GM21825 (cell line): ENCODE data around the gene P3R3URF.

Source experiments
- ATAC-seq: cut with Tn5 transposase; IDR thresholded peaks from one replicate; pipeline ENCODE4 v1.9.1; 2021; ENCODE audit warnings: mild to moderate bottlenecking, moderate library complexity; ENCODE audit not compliant: unreplicated experiment

The P3R3URF gene

DNA sequence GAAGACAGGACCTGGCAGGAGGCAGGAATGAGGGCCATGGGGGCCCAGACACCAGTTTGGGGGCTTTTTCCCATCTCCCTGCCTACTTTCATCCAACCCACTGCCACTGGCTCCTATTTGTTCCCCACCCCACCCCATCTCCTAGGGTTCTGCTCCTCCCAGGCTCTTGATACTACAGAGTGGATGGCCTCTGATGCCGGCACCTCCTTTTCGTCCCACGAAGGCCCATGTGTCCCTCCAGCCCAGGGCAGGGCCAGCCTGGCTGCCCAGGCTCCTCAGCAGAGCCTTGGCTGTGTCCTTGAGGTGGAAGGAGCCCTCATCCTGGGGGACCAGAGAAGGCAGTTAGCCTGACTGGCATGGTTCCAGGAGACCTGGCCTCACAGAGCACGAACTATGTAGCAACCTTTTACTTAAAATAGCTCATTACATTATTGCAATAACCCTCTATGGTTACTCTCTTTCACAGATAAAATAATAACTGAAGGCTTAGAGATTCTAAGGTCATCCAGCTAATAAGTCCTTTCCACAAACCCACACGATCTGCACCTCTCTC is 18.4 kb upstream of the P3R3URF start:
- no peak for ATAC-seq

DNA sequence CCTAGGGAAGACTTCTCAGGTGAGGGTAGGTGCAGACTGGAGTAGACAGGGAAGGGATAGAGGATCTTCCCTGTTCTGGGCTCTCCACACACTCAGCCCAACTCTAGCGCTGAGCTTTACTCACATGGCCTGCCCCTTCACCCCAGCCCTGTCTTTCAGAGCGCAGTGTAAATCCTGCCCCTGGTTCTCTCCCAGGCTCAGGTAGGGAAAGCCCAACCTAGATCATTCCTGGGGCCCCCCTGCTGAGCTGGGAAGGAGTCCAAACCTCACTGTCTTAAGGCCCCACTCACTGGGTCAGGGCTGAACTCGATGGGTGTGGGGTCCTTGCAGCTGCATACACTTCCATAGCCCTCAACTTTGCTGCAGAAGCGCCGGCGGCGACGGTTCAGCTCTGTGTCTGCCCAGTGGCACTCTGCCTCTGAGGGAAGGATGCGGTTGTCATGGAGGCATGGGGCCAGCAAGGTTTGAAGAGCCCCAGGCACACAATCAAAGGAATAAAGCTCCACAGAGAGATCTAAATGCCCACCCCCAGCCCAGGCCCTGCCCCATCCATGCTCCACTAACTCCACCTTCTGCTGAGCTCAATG is 17.8 kb upstream of the P3R3URF start:
- ATAC-seq = no peak

DNA sequence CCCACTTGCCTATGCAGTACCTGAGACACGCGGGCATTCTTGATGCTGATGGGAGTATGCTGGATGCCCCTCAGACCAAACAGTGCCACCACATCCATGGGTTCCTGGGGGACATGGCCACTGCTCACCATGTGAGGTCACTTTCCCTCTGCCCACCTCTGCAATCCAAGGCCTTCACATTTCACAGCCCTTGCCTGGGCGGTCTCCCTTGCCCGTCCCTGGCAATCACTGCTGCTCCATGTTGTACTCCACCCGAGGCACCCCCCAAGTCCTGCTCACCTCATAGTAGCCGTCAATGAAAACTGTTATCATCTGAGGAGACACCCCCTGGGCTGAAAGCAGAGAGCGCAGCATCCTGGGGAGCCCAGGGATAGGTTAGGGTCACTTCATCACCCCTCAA is 17.0 kb upstream of the P3R3URF start:
- ATAC-seq = no peak

DNA sequence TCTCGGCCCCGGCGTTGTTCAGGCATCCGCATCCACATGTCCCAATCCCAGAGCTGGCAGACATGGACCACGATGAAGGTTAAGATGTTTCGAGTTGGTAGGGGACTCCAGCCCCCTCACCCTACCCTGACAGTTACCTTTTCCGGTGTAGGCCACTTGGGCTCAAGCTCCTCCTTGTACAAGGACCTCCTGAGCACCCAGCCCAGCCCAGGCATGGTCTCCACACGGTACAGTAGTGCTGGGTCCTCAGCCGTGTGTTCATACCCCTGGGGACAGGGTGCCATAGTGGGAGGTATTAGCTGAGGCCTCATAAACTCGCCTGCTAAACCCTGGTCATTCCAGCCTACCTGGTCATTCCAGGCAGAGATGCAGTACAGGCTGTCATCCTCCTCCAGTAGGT is 15.9 kb upstream of the P3R3URF start:
- ATAC-seq = no peak

DNA sequence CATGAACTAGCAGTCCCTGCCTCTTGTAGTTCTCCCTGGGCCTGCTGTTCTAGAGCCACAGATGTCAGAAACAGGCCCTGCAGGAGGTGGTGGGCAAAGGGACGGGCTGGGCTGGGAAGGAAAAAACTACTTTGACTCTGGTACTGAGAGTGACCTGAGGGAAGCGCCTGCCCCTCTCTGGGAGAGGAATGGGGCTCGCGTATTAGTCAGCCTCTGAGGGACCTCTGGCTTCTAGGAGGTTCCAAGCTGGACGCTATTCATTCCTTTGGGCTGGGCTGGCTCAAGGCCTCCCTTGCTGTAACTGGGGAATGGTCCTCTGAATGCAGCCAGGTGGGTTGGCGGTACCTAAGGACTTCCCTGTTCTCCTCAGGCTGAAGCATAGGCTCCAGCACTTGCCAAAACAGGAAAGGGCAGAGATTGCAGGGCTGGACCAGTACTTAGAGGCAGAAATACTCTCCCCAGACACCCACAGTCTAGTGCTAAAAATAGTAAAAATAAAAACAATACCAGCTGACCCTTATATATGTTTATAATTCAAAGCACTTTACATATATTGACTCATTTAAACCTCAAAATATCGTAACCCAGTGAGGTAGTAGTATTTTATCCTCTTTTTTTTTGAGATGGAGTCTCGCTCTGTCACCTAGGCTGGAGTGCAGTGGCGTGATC is 14.9 kb upstream of the P3R3URF start:
- no peak for ATAC-seq

DNA sequence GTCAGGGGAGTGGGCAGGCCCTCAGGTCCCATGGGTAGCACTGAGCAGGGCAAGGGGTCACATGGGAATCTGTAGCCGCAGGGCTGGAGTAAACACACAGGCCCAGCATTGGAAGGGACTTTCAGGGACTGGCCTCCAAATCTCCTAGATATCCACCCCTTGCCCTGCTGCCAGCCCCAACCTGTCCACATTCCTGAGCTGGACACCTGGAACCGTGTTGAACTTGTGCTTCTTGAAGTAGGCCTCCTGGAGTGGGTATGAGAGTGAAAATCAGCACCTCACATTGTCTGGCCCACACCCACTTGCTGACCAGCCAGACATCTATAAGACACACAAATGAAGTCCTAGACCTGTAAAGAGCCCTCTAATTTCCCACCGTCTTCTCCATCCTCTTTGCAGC is 14.3 kb upstream of the P3R3URF start:
- ATAC-seq = no peak

DNA sequence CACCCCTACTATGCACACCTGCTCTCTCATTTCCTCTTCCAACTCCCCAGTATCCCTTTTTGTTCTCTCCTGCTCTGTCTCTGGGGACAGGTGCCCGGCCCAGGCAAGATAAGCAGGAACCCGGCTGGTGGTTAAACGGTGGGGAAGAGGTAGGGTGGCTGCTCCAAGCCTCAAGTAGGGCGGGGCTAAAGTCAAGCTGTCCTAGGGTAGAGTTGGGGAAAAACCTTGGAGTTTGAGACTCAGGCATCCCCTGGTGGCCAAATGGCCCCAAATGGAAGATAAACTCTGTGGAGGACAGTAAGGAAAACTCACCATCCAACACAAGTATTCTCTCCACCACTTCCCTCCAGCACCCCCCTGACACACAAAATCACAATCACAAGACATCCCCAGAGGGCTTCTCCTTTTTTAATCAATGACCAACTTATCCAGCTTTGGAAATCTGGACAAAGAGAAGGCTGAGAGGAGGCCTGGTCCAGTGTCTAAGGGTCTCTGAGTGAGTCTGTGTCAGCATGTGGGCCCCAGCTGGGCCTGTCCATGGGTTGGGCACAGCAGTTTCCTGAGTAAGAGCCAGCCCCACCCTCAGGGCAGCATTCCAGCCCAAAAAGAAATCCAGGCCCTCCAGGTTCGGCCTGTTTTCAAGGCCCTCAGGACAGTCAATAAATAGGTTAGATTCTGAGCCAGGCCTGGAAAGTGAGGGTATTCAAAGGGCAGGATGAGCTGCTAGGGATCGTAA is 12.2 kb upstream of the P3R3URF start:
- ATAC-seq = no peak

DNA sequence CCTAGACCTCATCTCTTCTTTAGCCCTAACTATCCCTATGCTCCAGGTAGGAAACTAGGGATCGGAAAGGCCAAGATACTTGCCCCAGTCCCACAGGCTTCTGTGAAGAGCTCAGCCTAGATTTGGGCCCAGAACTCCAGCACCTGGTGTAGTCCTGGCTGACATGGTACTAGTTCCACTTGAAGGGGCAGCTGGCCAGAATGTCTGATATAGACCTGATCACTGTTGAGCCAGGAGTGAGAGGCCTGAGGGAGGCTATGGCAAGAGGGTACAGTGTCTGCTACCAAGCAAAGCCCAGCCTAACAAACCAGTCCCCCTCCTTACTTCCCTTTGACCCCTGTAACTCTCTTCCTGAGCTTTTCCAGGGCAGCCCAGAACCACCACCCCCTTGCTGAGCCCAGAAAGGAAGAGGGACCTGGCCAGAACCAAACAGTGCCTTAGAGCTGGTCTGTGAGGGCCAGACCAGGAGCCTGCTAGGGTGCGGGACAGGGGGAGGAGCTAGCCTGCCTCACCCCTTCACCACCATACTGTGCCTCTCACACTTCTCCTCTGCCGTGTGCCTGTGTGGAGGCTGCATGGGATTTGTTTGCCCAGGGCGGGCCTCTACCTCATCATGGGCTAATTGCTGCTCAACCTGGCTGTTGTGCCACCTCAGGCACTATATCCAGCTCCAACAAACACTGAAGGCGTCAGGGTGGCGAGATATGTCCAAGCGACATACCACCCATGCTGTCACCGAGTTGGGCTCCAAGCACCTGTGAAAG is 11.0 kb upstream of the P3R3URF start:
- no peak for ATAC-seq

DNA sequence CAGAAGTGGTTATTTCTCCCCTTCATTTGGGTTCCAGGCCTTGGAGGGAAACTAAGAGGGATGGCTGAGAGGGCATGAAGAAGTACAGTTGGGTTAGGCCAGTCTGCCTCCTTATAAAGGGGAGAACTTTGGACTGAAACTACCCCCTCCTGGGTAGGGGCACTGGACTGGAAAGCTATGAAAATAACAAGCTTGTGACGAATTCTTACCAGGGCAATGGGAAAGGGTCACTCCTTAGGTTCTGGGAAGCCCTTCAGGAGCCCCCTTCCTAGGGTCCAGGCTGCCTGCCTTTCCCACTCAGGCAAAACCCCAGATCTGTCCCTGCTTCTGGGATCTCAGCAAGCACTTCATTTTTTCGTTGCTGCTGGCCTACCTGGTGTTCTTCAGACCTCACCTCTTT is 9.8 kb upstream of the P3R3URF start:
- no peak for ATAC-seq

DNA sequence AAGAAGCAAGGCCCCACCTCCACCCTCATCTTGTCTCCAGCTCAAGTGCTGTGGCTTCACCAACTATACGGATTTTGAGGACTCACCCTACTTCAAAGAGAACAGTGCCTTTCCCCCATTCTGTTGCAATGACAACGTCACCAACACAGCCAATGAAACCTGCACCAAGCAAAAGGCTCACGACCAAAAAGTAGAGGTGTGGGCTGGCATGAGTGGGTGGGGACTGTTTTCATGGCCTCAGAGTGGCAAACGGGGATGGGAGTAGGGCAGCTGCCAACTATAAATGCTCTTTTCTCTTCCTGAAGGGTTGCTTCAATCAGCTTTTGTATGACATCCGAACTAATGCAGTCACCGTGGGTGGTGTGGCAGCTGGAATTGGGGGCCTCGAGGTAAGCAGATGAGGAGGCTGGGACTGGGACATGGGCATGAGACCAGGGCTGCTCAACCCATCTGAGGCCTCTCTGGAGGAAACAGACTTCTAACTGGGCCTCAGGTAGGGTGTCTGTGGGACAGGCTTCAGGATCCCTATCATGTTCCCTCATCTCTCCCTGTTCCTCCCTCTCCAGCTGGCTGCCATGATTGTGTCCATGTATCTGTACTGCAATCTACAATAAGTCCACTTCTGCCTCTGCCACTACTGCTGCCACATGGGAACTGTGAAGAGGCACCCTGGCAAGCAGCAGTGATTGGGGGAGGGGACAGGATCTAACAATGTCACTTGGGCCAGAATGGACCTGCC is 8.8 kb upstream of the P3R3URF start:
- no peak for ATAC-seq

DNA sequence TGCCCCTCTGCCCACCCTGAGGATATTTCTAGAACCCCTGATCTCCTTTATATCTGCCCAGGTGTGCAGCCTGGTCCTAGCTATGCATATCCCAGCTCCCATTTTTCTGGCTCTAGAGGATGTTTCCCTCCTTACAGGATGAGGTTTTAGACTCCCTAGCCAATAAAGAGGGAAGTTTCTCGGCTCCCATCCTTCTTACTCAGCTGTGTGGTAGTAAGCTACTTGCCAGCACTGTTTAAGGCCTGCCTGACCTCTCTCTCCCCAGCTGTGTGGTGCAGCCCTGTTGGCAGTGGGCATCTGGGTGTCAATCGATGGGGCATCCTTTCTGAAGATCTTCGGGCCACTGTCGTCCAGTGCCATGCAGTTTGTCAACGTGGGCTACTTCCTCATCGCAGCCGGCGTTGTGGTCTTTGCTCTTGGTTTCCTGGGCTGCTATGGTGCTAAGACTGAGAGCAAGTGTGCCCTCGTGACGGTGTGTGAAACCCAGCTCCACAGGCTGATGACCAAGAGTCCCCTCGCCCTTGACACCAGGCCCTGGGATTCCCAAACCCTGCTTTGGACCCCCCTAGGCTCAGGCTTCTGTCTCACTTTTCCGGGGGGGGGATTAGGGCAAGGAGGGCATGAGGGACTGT is 7.8 kb upstream of the P3R3URF start:
- no peak for ATAC-seq

DNA sequence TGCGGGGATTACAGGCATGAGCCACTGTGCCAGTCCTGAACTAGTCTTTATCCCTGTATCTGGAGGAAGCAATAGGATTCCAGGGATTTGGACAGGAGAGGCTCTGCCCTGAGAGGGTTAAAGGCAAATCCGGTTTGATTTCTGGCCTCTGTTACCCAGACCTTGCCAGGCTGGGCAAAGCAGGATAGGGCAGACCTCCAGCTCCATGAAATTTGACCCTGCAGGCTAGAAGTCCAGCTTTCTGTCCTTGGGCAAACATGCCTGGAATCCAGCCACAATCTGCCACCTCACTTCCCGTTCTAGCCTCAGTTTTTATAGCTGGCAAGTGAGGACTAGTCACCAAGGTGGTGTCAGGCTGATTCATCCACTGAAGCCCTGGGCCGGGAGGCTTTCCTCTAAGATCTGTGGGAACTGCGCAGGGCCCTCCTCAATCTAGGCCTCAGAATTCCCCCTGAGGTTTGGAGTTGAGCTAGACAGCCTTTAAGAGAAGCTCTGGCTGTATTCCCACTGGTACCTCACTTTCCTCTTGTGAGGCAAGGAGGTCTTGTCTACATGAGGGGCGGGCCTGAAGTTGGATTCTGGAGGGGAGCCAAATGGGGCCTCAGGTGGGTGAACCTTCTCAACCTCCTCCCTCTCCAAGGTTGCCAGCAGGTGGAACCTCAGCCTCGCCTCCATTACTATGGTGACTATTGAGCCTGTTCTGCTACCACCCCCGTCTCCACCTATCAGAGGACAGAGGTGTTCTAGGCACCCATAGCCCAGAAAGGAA is 7.0 kb upstream of the P3R3URF start:
- ATAC-seq = no peak

DNA sequence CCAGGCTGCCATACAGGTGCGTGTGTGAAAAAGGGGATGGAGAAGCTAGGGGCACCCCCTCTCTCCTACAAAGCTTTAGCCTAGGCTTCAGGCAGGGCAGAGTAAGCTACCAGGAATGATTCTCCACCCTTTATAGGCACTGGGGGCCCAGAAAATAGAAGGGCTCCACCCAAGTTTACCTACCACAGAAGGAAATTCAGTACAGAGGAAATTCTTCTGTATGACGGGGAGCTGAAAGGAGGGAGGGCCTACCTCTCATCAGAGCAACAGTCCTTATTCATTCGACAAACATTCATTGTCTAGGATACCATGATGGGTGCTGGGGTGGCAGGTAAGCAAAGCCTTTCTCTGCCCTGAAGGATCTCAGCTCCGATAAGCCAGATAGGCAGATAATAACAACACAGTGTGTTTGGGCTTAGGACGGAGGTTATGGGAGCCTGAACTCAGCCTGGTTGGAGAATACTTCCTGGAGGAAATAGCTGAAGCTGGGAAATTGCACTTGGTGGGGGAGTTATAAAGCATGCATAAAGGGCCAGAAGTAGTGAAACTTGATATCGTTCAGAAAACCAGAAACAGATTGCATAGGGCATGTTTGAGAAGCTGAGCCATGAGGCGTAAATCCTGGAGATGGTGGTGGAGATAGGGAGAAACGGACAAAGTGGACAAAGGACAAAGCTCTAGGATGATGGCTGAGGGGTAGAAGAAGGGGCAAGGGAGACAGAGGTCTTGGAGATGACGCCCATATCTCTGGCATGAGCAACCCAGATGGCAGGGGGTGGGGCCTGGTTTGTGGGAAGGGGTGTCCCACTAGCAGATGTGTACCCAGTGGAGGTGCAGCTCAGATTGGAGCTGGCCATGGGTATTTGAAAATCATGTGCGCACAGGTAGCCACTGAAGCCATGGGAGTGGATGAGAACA is 5.3 kb upstream of the P3R3URF start:
- ATAC-seq = no peak

DNA sequence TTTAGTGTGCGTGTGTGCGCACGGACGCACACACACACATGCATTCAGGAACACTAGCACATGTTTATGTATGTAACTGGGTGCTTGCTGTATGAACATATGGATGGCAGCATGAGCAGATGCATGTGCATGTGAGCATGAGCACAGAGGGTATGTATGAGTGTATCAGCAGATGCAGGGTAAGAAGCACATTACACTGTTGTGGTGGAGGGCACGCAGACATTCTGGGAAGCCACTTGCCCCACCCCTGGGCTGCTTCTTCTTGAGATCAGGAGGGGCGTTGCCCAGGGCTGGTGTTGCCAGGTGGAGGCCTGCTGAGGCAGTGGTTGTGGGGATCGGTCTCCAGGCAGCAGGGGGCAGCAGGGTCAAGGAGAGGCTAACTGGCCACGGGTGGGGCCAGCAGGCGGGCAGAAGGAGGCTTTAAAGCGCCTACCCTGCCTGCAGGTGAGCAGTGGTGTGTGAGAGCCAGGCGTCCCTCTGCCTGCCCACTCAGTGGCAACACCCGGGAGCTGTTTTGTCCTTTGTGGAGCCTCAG is 3.9 kb upstream of the P3R3URF start:
- ATAC-seq = no peak

DNA sequence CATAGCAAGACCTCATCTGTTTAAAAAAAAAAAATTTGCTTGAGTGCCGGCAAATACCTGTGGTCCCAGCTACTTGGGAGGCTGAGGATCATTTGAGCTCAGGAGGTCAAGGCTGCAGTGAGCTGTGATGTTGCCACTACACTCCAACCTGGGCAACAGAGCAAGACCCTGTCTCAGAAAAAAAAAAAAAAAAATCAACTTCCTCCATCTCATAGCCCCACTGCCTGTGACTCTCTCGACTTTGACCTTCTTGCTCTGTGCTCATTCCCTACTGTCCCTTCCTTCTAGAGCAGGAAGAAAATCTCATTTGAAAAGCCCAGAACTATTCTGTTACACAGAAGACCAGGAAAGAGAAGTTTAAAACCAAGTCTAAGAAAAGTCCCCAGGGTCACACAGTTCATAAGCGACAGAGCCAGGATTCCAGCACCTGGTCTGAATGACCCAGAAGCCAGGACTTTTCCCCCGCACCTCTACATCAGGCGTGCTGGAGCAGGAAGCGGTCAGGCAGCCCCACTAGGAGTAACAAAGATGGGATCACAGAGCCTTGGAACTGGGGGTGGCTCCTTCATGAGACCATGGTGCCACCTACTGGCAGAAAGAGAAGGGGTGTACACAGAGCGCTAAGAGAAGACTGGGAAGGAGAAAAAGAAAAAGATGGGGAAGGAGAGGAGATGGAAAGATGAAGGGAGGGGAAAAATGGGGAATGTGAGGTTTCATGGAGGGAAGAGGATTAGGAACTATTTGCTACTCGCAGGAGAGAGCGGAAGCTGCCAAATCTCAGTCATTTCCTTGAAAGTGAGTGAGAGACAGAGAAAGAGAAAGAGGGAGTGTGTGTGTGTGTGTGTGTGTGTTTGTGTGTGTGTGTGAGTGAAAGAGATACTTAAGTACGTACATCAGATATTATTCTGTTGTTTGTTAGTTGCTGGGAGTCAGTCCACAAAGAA is 3.1 kb upstream of the P3R3URF start:
- no peak for ATAC-seq

DNA sequence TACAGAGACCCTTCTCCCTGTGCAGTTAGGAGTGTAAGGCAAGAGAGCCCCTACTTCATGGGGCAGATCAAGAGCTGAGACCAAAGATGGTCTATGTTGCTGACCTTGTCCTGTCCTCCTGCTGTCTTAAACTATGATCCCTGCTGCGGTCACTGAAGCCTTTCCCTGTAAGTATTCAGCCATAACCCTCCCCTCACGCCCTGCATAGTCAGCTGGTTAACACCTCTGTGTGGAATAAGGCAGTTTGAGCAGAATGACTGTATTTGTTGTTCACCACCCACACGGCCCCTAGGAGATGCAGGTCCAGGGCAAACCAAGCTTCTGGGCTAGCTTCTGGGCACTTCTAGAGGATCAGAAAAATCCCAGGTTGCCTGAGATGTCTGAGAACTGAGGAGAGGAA is 1.0 kb downstream of the P3R3URF start:
- ATAC-seq = no peak
